ENCODE results near the gene CYP4F11.

DNA sequence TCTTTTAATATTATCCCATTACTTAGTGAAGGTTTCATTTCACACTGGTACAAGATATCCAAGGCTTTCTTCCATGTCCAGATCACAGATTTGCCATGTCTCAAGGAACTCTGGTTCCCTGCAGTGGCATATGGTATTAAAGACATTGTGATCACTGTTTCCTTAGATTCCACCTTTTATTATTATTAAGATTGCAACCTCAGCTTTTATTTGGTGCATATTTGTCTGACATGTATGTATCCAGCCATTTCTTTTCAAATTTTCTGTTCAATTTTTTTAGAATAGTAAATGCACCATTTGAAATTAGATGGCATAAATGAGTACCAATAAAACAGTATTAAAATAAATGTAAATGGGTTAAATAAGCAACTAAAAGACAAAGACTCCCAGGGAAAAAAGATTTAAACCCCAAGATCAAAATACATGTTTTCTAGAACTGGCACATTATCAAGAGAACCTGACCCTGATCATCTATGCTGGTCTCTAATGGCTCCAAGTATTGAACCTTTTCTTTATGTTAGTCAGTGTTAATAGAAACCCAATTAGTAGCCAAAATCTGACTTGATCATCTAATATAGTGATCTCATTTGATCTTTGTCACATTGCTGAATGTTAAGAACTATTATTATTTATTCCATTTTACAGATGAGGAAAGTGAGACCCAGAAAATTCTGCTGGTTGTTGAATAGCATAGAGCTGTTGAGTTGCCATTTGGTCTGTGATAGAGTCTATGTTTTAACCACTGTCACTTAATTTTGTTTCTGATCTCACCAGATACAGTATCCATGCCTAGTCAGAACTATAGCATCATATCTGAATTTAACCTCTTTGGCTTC, 14.1 kb upstream of the CYP4F11 start, which contains the start of gene OR10H4:
- TF ChIP-seq, protein P1, sequence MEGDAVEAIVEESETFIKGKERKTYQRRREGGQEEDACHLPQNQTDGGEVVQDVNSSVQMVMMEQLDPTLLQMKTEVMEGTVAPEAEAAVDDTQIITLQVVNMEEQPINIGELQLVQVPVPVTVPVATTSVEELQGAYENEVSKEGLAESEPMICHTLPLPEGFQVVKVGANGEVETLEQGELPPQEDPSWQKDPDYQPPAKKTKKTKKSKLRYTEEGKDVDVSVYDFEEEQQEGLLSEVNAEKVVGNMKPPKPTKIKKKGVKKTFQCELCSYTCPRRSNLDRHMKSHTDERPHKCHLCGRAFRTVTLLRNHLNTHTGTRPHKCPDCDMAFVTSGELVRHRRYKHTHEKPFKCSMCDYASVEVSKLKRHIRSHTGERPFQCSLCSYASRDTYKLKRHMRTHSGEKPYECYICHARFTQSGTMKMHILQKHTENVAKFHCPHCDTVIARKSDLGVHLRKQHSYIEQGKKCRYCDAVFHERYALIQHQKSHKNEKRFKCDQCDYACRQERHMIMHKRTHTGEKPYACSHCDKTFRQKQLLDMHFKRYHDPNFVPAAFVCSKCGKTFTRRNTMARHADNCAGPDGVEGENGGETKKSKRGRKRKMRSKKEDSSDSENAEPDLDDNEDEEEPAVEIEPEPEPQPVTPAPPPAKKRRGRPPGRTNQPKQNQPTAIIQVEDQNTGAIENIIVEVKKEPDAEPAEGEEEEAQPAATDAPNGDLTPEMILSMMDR (IDR thresholded peaks at IDR 0.05), result no peak
- no peak for TF ChIP-seq POLR2A (IDR thresholded peaks at IDR 0.05)
